ENCODE measurements around the gene ADAM19.

GRCh38 chr5:157570531-157571200 is 4.9 kb downstream of the ADAM19 start:
- TF ChIP-seq CTCF (IDR thresholded peaks at IDR 0.05; ENCODE audit: poor library complexity) (no peak), EZH2phosphoT487 (IDR thresholded peaks at IDR 0.05; ENCODE audit: low read depth, severe bottlenecking, unreplicated experiment) (no peak)
